ENCODE data around the gene ABAT. TPM values are rescaled to one million over a fixed set of nuclear protein-coding genes. Genes with fewer than 3 reads are reported as not detected.

The ABAT gene
- total RNA-seq, 6 experiments from 2014 or later = 0.51 to 1.3 (median 0.59) TPM

- H3K27ac Mint-ChIP-seq = no peak overlapping the region
- TF ChIP-seq CTCF (IDR thresholded peaks at IDR 0.05) = no peak
- DNase-seq = no peak
- no peak overlapping the region for H3K4me3 Mint-ChIP-seq
- H3K36me3 Mint-ChIP-seq (ENCODE audit: low read depth) = peaks cover 28% of the 10 kb centered on the region
- no peaks in the 10 kb centered on the region for H3K9me3 Mint-ChIP-seq
- H3K4me1 Mint-ChIP-seq (ENCODE audit: low read depth) = no peaks in the 10 kb centered on the region
- peaks cover 2% of the 10 kb centered on the region; the same call in 1 of the 2 replicates for H3K27me3 Mint-ChIP-seq (ENCODE audit: insufficient read depth)
Observed at GRCh38 chr16:8639694-8640093, 34.7 kb upstream of the ABAT start.

- Mint-ChIP-seq H3K9me3 (no peaks in the 10 kb centered on the region), H3K36me3 (ENCODE audit: low read depth) (peaks cover 24% of the 10 kb centered on the region)
- no peak for TF ChIP-seq CTCF (IDR thresholded peaks at IDR 0.05)
Observed at GRCh38 chr16:8641671-8642070, 32.7 kb upstream of the ABAT start.

GRCh38 chr16:8642146-8642545 is 32.3 kb upstream of the ABAT start:
- H3K9me3 Mint-ChIP-seq = no peaks in the 10 kb centered on the region
- H3K4me1 Mint-ChIP-seq (ENCODE audit: low read depth) = no peaks in the 10 kb centered on the region
- no peak overlapping the region for H3K27ac Mint-ChIP-seq
- H3K36me3 Mint-ChIP-seq (ENCODE audit: low read depth) = peaks cover 29% of the 10 kb centered on the region
- H3K4me3 Mint-ChIP-seq = no peak overlapping the region
- H3K27me3 Mint-ChIP-seq (ENCODE audit: insufficient read depth) = no peaks in the 10 kb centered on the region; the same call in 1 of the 2 replicates
- DNase-seq = no peak
- TF ChIP-seq CTCF (IDR thresholded peaks at IDR 0.05) = no peak

More at GRCh38 chr16:8641671-8642070, 32.7 kb upstream of the ABAT start:
- H3K27ac Mint-ChIP-seq = no peak overlapping the region
- no peaks in the 10 kb centered on the region for H3K4me1 Mint-ChIP-seq (ENCODE audit: low read depth)
- H3K4me3 Mint-ChIP-seq = no peak overlapping the region
- DNase-seq = no peak
- no peaks in the 10 kb centered on the region; the same call in 1 of the 2 replicates for H3K27me3 Mint-ChIP-seq (ENCODE audit: insufficient read depth)

- Mint-ChIP-seq H3K9me3 (no peaks in the 10 kb centered on the region), H3K27ac (no peak overlapping the region), H3K4me3 (no peak overlapping the region), H3K4me1 (ENCODE audit: low read depth) (no peaks in the 10 kb centered on the region), H3K27me3 (ENCODE audit: insufficient read depth) (no peaks in the 10 kb centered on the region; the same call in 1 of the 2 replicates), H3K36me3 (ENCODE audit: low read depth) (peaks cover 35% of the 10 kb centered on the region)
- TF ChIP-seq CTCF (IDR thresholded peaks at IDR 0.05) = no peak
- DNase-seq = no peak
Observed at GRCh38 chr16:8644211-8645140, 29.9 kb upstream of the ABAT start.

- H3K36me3 Mint-ChIP-seq (ENCODE audit: low read depth) = peaks cover 30% of the 10 kb centered on the region
Observed at GRCh38 chr16:8645141-8645521, 29.3 kb upstream of the ABAT start.

More at GRCh38 chr16:8645141-8645521, 29.3 kb upstream of the ABAT start:
- no peak overlapping the region for H3K4me3 Mint-ChIP-seq
- no peaks in the 10 kb centered on the region for H3K4me1 Mint-ChIP-seq (ENCODE audit: low read depth)
- no peak overlapping the region for H3K27ac Mint-ChIP-seq
- no peak for TF ChIP-seq CTCF (IDR thresholded peaks at IDR 0.05)
- DNase-seq = no peak
- no peaks in the 10 kb centered on the region; the same call in 1 of the 2 replicates for H3K27me3 Mint-ChIP-seq (ENCODE audit: insufficient read depth)
- no peaks in the 10 kb centered on the region for H3K9me3 Mint-ChIP-seq
